Measurements from ENCODE around the gene FBXO15. TPM values are rescaled to one million over a fixed set of nuclear protein-coding genes. Genes with fewer than 3 reads are reported as not detected.

The FBXO15 gene
- total RNA-seq, 1 donor, result 0.63 TPM

DNA sequence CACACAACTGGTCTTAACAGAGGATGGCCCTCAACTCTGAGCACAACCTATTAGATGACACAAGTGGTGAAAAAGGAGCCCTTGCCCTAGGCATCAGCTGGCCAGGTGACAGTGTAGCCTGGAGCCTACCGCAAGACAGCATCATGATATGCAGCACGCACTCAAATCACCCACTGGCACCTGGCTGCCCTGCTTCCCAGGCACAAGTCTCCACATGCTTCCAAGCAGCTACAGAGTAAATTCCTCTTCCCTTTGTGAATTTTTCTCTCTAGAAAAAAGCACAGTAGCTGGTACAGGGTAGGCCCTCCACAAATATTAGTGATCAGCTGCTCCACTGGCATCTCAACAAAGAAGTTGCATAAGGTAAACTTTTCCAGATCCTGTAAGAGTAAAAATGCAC, 6.0 kb downstream of the FBXO15 start:
- Histone ChIP-seq H3K4me3 (ENCODE audit: low read length) (no peak overlapping the region), H3K27me3 (ENCODE audit: insufficient read depth, low read length) (no peaks in the 10 kb centered on the region), H3K4me1 (ENCODE audit: insufficient read depth, low read length) (peaks cover 3% of the 10 kb centered on the region), H3K9me3 (ENCODE audit: low read depth, low read length) (no peaks in the 10 kb centered on the region)

DNA sequence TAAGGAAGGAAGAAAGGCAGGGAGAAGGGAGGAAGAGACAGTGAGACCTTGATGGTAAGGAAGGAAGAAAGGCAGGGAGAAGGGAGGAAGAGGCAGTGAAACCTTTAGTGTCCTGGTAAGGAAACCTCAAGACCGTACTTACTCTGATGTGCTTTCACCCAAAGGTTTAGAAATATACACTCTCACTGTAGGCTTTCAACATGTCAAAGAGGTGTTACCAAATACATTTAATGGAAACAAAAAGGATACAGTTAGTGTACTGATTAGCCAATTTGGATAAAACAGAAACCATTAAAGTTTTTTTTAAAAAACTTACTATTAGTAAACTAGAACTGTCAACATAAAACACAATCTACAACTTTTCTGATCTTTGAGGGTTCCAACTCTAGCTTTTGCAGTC, 7.1 kb downstream of the FBXO15 start:
- Histone ChIP-seq H3K4me1 (ENCODE audit: insufficient read depth, low read length) (peaks cover 3% of the 10 kb centered on the region), H3K27me3 (ENCODE audit: insufficient read depth, low read length) (no peaks in the 10 kb centered on the region), H3K9me3 (ENCODE audit: low read depth, low read length) (no peaks in the 10 kb centered on the region), H3K4me3 (ENCODE audit: low read length) (no peak overlapping the region)

DNA sequence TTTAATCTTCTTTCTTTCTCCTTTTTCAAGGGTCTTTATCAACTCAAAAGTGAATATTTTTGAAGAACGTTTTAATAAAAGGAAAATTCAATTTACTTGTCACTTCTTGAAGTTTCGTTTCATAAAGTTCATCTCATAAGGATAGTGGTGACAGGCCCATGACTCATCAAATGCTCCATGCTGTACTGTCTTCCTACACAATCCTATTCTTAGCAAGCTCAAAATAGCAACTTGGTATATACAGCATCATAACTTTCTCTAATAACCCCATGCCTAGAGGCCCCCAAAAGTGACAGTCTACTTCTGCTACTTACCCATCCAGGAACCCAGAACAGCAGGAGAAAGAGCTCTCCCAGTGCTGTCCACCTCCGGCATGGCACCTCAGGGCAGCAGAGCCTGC, 7.7 kb downstream of the FBXO15 start:
- peaks cover 3% of the 10 kb centered on the region for H3K4me1 ChIP-seq (ENCODE audit: insufficient read depth, low read length)
- H3K4me3 ChIP-seq (ENCODE audit: low read length), result no peak overlapping the region
- no peaks in the 10 kb centered on the region for H3K9me3 ChIP-seq (ENCODE audit: low read depth, low read length)
- no peaks in the 10 kb centered on the region for H3K27me3 ChIP-seq (ENCODE audit: insufficient read depth, low read length)

DNA sequence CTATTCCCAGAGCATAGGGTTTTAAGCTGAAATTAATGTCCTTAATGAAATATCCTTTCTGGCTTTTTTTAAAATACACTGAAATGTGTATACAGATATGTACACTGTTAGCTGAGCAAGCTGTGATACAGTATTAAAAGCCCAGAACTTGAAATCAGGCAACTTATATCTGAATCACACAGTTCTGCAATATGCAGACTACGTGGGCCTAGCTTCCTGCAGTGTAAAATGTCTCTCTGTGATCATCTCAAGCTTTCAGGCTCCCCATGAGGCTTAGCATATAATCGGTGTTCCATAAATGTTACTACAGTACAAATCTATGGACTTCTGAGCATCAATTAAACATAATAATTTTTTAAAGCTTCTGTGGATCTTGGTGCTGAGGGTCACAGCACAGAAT, 8.2 kb downstream of the FBXO15 start:
- Histone ChIP-seq H3K9me3 (ENCODE audit: low read depth, low read length) (no peaks in the 10 kb centered on the region), H3K4me3 (ENCODE audit: low read length) (no peak overlapping the region), H3K27me3 (ENCODE audit: insufficient read depth, low read length) (no peaks in the 10 kb centered on the region), H3K4me1 (ENCODE audit: insufficient read depth, low read length) (peaks cover 3% of the 10 kb centered on the region)

DNA sequence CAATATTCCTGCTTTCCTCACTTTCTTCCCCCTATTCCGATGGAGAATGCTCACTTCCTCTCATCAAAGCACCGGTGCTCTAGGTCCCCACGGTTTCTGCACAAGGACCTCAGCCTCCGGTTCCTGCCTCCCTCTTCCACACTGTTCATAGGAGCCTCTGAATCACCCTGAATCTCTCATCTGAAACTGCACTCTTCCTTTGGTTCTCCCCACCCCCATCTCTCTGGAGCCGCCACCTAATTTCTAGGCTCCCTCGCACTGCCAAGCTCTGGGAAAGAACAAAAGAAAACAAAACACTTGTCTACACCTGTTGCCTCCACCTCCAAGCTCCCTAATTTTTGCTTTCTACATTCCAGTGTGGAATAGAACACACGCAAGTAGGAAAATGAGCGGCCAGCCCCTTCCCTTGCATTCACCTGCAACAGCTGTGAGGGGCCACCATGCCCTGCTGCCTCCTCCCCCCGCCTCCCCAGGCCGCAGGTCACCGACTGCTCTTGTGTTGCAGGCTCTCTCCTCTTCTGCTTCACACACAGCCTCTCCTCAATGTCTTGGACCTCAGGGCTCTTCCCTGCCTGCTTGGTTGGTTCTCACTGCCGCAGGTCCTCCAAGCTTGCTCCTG, 9.6 kb downstream of the FBXO15 start:
- Histone ChIP-seq H3K4me1 (ENCODE audit: insufficient read depth, low read length) (peaks cover 3% of the 10 kb centered on the region), H3K4me3 (ENCODE audit: low read length) (no peak overlapping the region), H3K9me3 (ENCODE audit: low read depth, low read length) (no peaks in the 10 kb centered on the region), H3K27me3 (ENCODE audit: insufficient read depth, low read length) (no peaks in the 10 kb centered on the region)

DNA sequence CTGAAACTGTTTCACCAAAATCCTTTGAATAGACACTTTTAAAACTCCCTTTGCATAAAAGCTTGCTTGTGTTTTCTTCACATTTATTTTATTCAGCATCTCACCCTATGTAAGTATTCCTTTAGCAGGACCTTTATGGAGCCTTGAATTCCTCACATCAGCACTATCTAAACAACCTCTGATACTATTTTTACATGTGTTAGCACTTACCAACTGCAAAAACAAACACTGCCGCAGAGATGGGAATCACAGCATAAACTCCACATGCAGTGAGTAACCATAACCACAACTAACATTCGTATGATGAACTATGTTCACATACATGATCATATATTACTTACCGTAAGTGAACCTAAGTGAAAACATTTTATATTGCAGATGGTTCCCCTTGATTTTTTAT, 15.4 kb downstream of the FBXO15 start:
- no peaks in the 10 kb centered on the region for H3K27me3 ChIP-seq (ENCODE audit: insufficient read depth, low read length)
- no peaks in the 10 kb centered on the region for H3K4me1 ChIP-seq (ENCODE audit: insufficient read depth, low read length)
- H3K9me3 ChIP-seq (ENCODE audit: low read depth, low read length), result no peaks in the 10 kb centered on the region
- H3K4me3 ChIP-seq (ENCODE audit: low read length), result no peak overlapping the region

DNA sequence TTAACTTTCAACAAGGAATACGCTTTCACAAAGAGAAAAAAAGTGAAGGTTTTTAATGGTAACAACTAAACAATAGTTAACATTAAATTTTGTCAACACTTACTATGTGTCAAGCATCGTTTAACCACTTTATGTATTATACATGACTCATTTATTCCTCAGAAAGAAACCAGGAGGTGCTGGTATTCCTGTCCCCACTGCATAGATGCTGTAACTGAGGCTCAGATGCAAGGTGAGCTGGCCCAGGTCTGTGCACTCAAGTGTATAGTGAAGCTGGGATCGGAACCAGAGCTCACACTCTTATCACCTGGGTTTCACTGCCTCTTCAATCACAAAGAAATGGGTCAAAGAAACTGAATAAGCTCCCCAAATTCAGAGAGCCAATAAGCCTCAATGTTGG, 16.5 kb downstream of the FBXO15 start:
- no peaks in the 10 kb centered on the region for H3K4me1 ChIP-seq (ENCODE audit: insufficient read depth, low read length)
- no peaks in the 10 kb centered on the region for H3K27me3 ChIP-seq (ENCODE audit: insufficient read depth, low read length)
- H3K9me3 ChIP-seq (ENCODE audit: low read depth, low read length), result no peaks in the 10 kb centered on the region
- H3K4me3 ChIP-seq (ENCODE audit: low read length), result no peak overlapping the region

DNA sequence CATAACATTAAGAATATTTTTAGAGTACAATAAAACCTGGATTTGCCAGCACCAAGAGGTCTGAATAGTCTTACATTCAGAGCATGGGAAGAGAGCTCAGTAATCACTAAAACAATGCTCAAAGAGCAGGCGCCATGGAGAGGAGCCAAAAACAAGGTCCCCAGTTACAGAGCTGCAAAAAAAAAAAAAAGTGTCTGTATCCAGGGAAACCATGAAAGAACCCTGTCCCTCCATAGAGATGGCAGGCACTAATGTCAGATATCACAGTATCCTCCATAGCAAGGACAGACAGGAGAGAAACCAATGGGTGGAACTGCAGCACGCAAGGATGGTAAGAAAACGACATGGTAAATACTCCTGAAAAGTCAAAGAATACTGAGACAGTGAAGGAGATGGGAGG, 19.5 kb downstream of the FBXO15 start:
- no peaks in the 10 kb centered on the region for H3K4me1 ChIP-seq (ENCODE audit: insufficient read depth, low read length)
- H3K27me3 ChIP-seq (ENCODE audit: insufficient read depth, low read length), result no peaks in the 10 kb centered on the region
- no peaks in the 10 kb centered on the region for H3K9me3 ChIP-seq (ENCODE audit: low read depth, low read length)
- no peak overlapping the region for H3K4me3 ChIP-seq (ENCODE audit: low read length)

DNA sequence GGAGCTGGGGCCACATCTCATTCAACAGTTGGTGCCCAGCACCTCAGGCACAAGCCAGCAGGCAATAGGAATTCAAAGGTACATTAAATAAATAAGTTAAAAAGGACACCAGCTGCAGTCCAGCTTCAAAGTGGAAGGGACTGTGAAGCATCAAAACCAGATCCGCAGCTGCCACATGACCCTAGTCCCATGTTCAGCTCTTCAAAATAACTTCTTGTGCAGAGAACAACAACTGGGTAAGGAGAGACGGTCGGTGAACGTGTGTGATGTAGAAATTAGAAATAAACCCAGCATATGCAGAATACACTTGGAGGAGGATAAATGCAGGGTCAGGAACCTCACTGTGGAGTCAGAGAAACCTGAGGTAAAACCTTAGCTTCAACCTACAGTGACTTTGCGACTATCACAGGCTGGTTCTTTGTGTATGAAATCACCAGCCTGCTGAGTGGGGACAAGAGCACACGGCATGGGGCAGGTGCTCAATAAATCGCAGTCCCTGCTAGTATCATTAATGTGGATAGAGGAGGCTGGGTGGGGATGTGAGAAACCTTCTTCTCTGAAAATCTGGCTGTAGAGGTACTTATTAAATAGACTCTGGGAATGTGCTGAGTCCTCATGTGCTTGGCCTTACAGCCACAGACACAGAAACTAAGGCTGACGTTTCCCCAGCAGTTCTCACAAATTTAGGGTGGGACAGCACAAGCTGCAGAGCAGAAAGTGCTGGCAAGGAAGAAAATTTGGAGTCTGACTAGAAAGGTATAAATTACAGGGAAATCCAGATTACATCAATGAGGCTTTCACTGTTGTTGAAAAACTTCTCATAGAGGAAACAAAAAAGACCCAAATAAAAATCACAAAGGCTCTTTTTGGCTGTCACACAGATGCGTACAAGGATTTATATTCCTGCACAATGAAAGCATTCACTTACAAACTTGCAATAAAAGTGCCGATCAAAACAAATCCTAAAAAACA, 20.7 kb downstream of the FBXO15 start:
- Histone ChIP-seq H3K4me3 (ENCODE audit: low read length) (no peak overlapping the region), H3K9me3 (ENCODE audit: low read depth, low read length) (no peaks in the 10 kb centered on the region), H3K4me1 (ENCODE audit: insufficient read depth, low read length) (no peaks in the 10 kb centered on the region), H3K27me3 (ENCODE audit: insufficient read depth, low read length) (no peaks in the 10 kb centered on the region)

DNA sequence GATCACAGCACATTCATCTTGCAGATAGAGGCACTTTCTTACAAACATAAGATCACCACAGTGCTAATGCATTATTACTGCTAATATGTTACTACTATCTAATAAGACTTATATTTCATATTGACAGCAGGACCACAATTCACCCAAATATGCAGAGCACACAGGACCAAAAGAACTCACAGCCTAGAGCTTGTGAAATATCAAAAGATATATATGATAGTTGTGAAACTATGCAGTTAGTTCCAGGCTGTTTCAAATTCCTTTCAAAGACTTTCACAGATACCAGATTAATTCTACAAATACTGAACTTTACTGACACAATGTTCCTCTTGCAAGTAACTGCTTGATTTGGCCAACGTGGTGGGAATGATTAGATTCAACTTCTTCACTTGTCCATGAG, 23.0 kb downstream of the FBXO15 start:
- Histone ChIP-seq H3K4me3 (ENCODE audit: low read length) (no peak overlapping the region), H3K27me3 (ENCODE audit: insufficient read depth, low read length) (no peaks in the 10 kb centered on the region), H3K4me1 (ENCODE audit: insufficient read depth, low read length) (no peaks in the 10 kb centered on the region), H3K9me3 (ENCODE audit: low read depth, low read length) (no peaks in the 10 kb centered on the region)

DNA sequence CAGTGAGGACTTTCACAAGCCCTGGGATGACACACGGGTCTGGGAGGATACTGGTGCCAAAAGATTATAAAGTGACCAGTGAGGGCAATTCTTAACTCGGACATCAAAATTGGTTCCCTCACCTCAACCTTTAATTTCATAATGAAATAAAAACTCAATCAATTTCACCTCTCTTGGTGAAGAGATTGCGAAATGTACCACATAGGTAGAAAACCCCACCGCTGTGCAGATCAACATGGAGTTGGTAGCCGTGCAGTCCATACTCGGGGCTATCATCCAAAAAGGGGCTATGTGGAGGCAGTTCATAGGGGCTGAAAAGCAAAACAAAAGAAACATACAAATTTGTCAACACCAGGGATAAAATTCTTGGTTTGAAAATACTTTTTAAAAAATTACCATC, 24.4 kb downstream of the FBXO15 start:
- Histone ChIP-seq H3K27me3 (ENCODE audit: insufficient read depth, low read length) (no peaks in the 10 kb centered on the region), H3K4me1 (ENCODE audit: insufficient read depth, low read length) (no peaks in the 10 kb centered on the region), H3K4me3 (ENCODE audit: low read length) (no peak overlapping the region), H3K9me3 (ENCODE audit: low read depth, low read length) (no peaks in the 10 kb centered on the region)

DNA sequence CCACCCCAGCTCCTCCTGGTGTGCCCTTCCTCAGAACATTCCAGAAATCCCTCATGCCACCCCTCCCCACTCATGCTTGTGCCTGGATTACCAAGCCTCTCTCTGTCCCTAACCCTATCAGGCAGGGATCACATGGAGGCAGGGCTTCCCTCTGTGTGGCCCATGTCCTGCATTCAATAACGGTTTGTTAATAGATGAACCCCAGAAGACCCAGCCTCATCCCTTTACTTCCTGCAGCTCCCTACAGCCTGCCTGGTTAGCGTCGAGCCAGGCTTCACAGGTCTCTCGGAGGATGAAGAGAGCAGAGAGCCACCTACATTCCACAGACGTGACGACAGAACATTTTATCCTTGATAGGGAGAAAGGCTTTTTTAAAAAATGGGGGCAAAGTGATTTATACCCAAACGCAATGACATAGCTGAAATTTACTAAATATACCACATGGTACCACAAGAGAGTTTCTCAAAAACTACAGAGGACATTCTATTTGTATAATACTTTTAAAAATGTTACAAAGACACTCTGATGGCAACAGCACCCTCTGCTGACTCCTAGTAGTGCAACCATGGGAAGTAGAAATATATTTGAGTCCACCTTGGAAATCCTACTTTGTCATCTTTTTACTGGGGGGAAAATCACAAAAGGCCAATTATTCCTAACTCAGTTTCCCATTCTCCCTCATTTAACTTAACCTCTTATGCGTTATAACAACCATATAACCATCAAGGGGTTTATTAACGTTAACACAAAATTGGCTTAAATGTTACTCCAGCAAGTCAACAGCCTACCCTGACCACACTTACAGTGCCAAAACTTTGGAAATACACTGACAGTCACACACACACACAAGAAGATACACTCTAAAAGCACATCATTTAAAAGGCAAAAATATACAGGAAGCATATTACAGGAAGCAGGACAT, 30.7 kb downstream of the FBXO15 start:
- no peaks in the 10 kb centered on the region for H3K27me3 ChIP-seq (ENCODE audit: insufficient read depth, low read length)
- H3K9me3 ChIP-seq (ENCODE audit: low read depth, low read length), result peaks cover 6% of the 10 kb centered on the region
- H3K4me3 ChIP-seq (ENCODE audit: low read length), result no peak overlapping the region
- no peaks in the 10 kb centered on the region for H3K4me1 ChIP-seq (ENCODE audit: insufficient read depth, low read length)

DNA sequence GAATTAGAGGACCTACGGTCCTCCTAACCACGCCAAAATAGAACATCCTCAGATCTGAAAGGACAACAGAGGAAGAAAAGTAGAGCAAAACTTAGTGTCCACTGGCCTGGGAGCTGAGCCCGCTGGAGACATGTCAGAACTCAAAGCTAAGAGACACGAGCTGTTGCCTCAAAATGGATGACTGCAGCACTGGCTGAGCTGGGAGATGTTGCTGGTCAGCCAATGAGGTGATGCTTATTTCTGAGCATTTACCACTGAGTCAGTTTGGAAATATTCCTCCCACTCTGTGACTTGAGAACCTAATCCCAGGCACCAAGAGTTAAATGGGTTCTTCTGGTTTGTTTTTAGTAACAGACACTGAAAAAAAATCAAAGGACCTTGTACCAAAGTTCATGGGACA, 32.6 kb downstream of the FBXO15 start:
- no peak overlapping the region for H3K4me3 ChIP-seq (ENCODE audit: low read length)
- H3K27me3 ChIP-seq (ENCODE audit: insufficient read depth, low read length), result no peaks in the 10 kb centered on the region
- H3K9me3 ChIP-seq (ENCODE audit: low read depth, low read length), result peaks cover 6% of the 10 kb centered on the region
- no peaks in the 10 kb centered on the region for H3K4me1 ChIP-seq (ENCODE audit: insufficient read depth, low read length)

DNA sequence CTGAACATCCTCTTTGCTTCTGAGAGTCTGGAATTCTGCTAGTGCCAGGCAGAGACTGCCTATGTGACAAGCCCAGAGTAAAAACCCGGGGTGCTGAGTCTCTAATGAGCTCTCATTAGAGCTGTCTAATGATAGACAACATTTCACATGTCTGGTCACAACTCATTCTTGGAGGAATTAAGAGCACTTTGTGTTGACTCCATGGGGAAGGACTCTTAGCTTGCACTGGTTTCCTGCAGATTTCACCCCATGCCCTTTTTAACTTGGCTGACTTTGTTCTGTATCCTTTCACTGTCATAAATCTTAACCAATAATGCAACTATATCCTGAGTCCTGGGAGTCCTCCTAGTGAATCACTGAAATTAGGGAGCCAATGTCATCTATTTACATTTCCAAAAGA, 33.5 kb downstream of the FBXO15 start:
- Histone ChIP-seq H3K9me3 (ENCODE audit: low read depth, low read length) (peaks cover 6% of the 10 kb centered on the region), H3K4me1 (ENCODE audit: insufficient read depth, low read length) (no peaks in the 10 kb centered on the region), H3K4me3 (ENCODE audit: low read length) (no peak overlapping the region), H3K27me3 (ENCODE audit: insufficient read depth, low read length) (no peaks in the 10 kb centered on the region)

DNA sequence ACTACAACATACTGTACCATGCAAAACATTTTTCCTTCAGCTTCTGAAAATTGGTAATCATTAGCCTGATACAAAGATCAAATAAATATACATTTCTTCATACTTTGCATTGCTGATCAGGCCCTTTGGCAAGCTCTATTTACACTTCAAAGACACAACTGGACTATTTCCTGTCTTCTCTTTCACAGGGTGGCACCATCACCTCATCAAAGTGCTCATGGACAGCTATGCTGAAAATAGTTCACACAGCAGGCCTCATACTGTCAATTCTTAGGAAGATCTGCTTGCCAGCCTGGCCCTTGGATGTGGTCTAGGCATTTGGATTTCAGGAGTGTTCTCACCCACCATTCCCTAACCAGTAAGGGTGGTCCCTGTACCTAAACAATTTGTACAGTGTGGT, 33.9 kb downstream of the FBXO15 start:
- H3K4me1 ChIP-seq (ENCODE audit: insufficient read depth, low read length), result no peaks in the 10 kb centered on the region
- no peaks in the 10 kb centered on the region for H3K27me3 ChIP-seq (ENCODE audit: insufficient read depth, low read length)
- peaks cover 10% of the 10 kb centered on the region for H3K9me3 ChIP-seq (ENCODE audit: low read depth, low read length)
- no peak overlapping the region for H3K4me3 ChIP-seq (ENCODE audit: low read length)

Data from mononuclear cell (primary cell).